Left ventricle myocardium inferior (tissue), 1 donor: ENCODE data around the gene PLCG2. TPM values are rescaled to one million over a fixed set of nuclear protein-coding genes. Genes with fewer than 3 reads are reported as not detected.
A peak's percentile ranks its signal among the peaks of the same experiment; 100 is the strongest.

ENCODE experiments used
- DNase-seq: peaks from one replicate; pipeline ENCODE4 v3.0.0-alpha.2; 2020
- H3K27ac ChIP-seq: fragments of 200-600 bp; replicated peaks from 2 replicates; pipeline ENCODE4 v1.8.0; 2021
- H3K27me3 ChIP-seq: fragments of 200-600 bp; 2 replicates; pipeline ENCODE4 v1.8.0; 2021; ENCODE audit warnings: low read depth
- H3K36me3 ChIP-seq: fragments of 200-600 bp; 2 replicates; pipeline ENCODE4 v1.8.0; 2021
- H3K4me1 ChIP-seq: fragments of 200-600 bp; 2 replicates; pipeline ENCODE4 v1.8.0; 2021
- H3K4me3 ChIP-seq: fragments of 200-600 bp; 2 replicates; pipeline ENCODE4 v1.8.0; 2021; ENCODE audit warnings: mild to moderate bottlenecking, moderate library complexity
- H3K9me3 ChIP-seq: fragments of 200-600 bp; replicated peaks from 2 replicates; pipeline ENCODE4 v1.8.0; 2021
- intact Hi-C: fragments of 100-400 bp; cut with micrococcal nuclease; formaldehyde crosslinking; loops from one replicate; pipeline ENCODE4 v1.11.0; 2022
- total RNA-seq: library from RNA; stranded (reverse); fragmentation: NEBNext Ultra II Directional; extraction: Animal tissue kit (Norgen Biotek cat#: 25700); gene quantifications from one replicate; pipeline ENCODE4 v1.2.1, GENCODE V29; 2021
- TF ChIP-seq, protein P1 (sequence below): fragments of 200-600 bp; IDR thresholded peaks from 2 replicates; pipeline ENCODE4 v1.8.0; 2021; ENCODE audit warnings: antibody characterized with exemption, mild to moderate bottlenecking, borderline replicate concordance
- donor health status: DM: no; HTN: yes; CAD: no; lungs with severe emphysema.

Gene PLCG2
- total RNA-seq, 1 donor from 2014 or later = 5.6 TPM

GRCh38 chr16:81882559-81882958 lies 103.5 kb downstream of the PLCG2 start:
- intact Hi-C loops = no loop called here

DNA sequence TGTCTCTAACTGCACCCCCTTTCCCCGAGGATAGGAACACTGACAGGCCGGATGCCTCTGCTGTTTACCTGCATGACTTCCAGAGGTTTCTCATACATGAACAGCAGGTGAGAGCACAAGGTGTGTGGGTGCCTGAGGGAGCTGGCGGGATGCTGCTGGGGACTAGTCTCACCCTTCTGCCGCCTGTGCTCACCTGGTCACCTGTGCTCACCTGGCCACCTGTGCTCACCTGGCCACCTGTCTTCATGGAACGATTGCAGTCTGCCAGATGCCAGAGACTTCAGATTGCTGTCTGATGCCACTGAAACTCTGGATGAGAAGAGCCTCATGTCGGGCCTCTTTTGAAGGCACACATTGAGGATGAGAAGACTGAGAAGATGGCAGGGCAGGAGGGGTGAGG lies 104.1 kb downstream of the PLCG2 start:
- intact Hi-C loops = no loop called here
- H3K9me3 ChIP-seq = no peaks in the 10 kb centered on the region

More at GRCh38 chr16:81882559-81882958, 103.5 kb downstream of the PLCG2 start:
- H3K4me3 ChIP-seq = no peak overlapping the region
- H3K27ac ChIP-seq = no peak overlapping the region
- TF ChIP-seq, protein P1, sequence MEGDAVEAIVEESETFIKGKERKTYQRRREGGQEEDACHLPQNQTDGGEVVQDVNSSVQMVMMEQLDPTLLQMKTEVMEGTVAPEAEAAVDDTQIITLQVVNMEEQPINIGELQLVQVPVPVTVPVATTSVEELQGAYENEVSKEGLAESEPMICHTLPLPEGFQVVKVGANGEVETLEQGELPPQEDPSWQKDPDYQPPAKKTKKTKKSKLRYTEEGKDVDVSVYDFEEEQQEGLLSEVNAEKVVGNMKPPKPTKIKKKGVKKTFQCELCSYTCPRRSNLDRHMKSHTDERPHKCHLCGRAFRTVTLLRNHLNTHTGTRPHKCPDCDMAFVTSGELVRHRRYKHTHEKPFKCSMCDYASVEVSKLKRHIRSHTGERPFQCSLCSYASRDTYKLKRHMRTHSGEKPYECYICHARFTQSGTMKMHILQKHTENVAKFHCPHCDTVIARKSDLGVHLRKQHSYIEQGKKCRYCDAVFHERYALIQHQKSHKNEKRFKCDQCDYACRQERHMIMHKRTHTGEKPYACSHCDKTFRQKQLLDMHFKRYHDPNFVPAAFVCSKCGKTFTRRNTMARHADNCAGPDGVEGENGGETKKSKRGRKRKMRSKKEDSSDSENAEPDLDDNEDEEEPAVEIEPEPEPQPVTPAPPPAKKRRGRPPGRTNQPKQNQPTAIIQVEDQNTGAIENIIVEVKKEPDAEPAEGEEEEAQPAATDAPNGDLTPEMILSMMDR = no peak
- H3K27me3 ChIP-seq = peaks cover 38% of the 10 kb centered on the region
- H3K36me3 ChIP-seq = no peaks in the 10 kb centered on the region
- H3K4me1 ChIP-seq = no peaks in the 10 kb centered on the region
- DNase-seq = no peak
- H3K9me3 ChIP-seq = no peaks in the 10 kb centered on the region

DNA sequence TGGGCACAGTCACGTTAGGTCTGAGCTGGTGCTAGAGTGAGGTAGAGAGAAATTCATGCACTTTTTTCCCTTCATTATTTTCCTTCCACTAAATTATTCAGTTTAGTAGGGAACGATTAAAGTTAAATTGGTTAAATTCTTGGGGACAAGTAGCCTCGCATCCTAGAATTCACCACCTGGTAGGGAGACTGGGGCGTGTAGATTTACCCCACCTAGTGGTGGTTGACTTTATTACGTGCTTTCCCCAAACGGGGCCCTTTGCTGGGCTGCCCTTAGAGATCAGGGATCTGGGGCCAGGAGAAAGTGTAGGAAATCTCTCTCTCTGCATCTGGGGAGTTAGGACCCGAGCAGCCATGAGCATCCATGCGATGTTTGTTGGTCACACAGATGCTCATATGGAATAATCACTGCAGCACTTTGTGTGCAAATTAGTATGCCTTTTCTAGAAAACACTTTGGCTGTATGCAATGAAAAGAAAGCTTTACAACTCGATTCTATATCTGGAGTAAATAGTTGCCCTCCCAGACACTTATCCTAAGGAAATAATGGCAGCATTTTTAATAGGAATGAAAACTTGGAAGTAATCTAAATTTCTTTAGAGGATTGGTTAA lies 107.0 kb downstream of the PLCG2 start:
- H3K27me3 ChIP-seq = peaks cover 9% of the 10 kb centered on the region
- H3K4me3 ChIP-seq = no peak overlapping the region
- no peaks in the 10 kb centered on the region for H3K9me3 ChIP-seq
- H3K4me1 ChIP-seq = no peaks in the 10 kb centered on the region
- no peak for DNase-seq
- no peak overlapping the region for H3K27ac ChIP-seq
- H3K36me3 ChIP-seq = no peaks in the 10 kb centered on the region
- TF ChIP-seq, protein P1 = peak; percentile 72
- intact Hi-C loops = no loop called here

More for the DNA sequence above, 104.1 kb downstream of the PLCG2 start:
- no peaks in the 10 kb centered on the region for H3K4me1 ChIP-seq
- H3K27ac ChIP-seq = no peak overlapping the region
- no peak for DNase-seq
- H3K27me3 ChIP-seq = peaks cover 37% of the 10 kb centered on the region
- H3K4me3 ChIP-seq = no peak overlapping the region
- TF ChIP-seq, protein P1 = no peak
- no peaks in the 10 kb centered on the region for H3K36me3 ChIP-seq

- Histone ChIP-seq H3K9me3 (no peaks in the 10 kb centered on the region), H3K36me3 (no peaks in the 10 kb centered on the region), H3K27me3 (no peaks in the 10 kb centered on the region), H3K4me3 (no peak overlapping the region), H3K27ac (no peak overlapping the region), H3K4me1 (no peaks in the 10 kb centered on the region)
- DNase-seq = no peak
- TF ChIP-seq, protein P1 = no peak
- intact Hi-C loops = no loop called here
Measured at GRCh38 chr16:81888520-81889394, 109.7 kb downstream of the PLCG2 start.

DNA sequence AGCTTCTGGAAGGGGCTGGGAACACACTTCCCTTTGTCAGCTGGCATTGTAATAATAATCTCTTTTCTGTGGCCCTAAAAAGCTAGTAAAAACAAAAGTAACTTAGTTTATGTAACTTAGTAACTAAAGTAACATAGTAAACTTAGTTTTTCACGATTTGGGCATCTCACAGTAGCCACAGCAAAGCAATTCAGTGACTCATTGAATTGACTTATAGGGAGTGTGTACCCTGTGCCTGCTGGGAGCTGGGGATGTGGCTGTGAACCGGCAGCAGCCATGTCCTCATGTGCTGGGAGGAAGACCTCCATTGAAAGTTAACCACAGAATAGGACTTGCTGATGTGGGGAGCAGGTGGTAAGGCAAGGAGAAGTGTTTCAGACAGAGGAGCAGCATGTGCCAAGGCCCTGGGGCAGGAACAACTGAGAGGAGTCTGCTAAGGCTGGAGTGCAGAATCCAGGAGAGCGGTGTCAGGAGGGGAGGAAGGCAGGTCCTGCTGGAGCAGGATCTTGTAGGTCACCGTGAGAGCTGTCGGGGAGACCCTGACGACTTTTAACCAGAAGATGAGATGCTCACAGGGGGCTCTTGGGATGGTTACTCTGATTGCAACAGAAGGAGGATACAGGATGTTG lies 112.8 kb downstream of the PLCG2 start:
- Histone ChIP-seq H3K4me3 (no peak overlapping the region), H3K27ac (no peak overlapping the region), H3K4me1 (no peaks in the 10 kb centered on the region), H3K27me3 (no peaks in the 10 kb centered on the region), H3K9me3 (no peaks in the 10 kb centered on the region), H3K36me3 (no peaks in the 10 kb centered on the region)
- TF ChIP-seq, protein P1 = no peak
- intact Hi-C loops = loop anchor here (10.0 kb wide), 1 partner anchor 333 kb away; no protein-coding TSS in a partner anchor
- no peak for DNase-seq
